Activated CD4-positive, alpha-beta T cell treated with anti-CD3 and anti-CD28 coated beads for 36 hours (primary cell): ENCODE data around the gene TIMM29. TPM values are rescaled to one million over a fixed set of nuclear protein-coding genes. Genes with fewer than 3 reads are reported as not detected.
"Not testable (repeated sequence)": the region's sequence is repeated elsewhere in the genome, so short reads cannot be mapped to it uniquely, and the experiment has no call there.

Experiments
- ATAC-seq: fragments of 200-7000 bp; cut with Tn5 transposase; one replicate; pipeline ENCODE4 v1.10.0; 2021; ENCODE audit warnings: mild to moderate bottlenecking, moderate library complexity
- CTCF ChIA-PET: fragments of 350-600 bp; sonication (Branson Sonifier 250); formaldehyde crosslinking; loops from one replicate; lab custom pipeline; 2021; ENCODE audit warnings: antibody characterized with exemption; lab: Charles Lee
- POLR2A ChIA-PET: fragments of 350-600 bp; sonication (Branson Sonifier 250); formaldehyde crosslinking; loops from one replicate; lab custom pipeline; 2021; ENCODE audit warnings: antibody characterized with exemption, inconsistent platforms; lab: Charles Lee
- DNase-seq: peaks from one replicate; pipeline ENCODE4 v3.0.0-alpha.2; 2020
- H3K27ac Mint-ChIP-seq: one replicate; pipeline ENCODE4 v1.8.0; 2021; ENCODE audit warnings: mixed read lengths
- H3K27me3 Mint-ChIP-seq: one replicate; pipeline ENCODE4 v1.8.0; 2021; ENCODE audit warnings: mixed read lengths
- H3K36me3 Mint-ChIP-seq: one replicate; pipeline ENCODE4 v1.8.0; 2021; ENCODE audit warnings: low read depth, mixed read lengths
- H3K4me1 Mint-ChIP-seq: one replicate; pipeline ENCODE4 v1.8.0; 2021; ENCODE audit warnings: mixed read lengths
- H3K4me3 Mint-ChIP-seq: one replicate; pipeline ENCODE4 v1.8.0; 2021; ENCODE audit warnings: mild to moderate bottlenecking, moderate library complexity, mixed read lengths
- H3K9me3 Mint-ChIP-seq: one replicate; pipeline ENCODE4 v1.8.0; 2021; ENCODE audit warnings: low read depth, mixed read lengths
- intact Hi-C, 2 experiments: fragments of 100-400 bp; cut with DNase I in 1 of 2; cut with micrococcal nuclease in 1 of 2; formaldehyde crosslinking; loops; one replicate each; pipeline versions ENCODE4 v1.14.2 to v1.15.1; 2022 to 2024; cut with DNase I, micrococcal nuclease
- total RNA-seq, 2 experiments: library from RNA; stranded (reverse); gene quantifications; one replicate each; pipeline ENCODE4 v1.2.3, GENCODE V29; 2021

Gene TIMM29
- total RNA-seq, 2 experiments from 2014 or later: 8.6 to 15.5 TPM

DNA sequence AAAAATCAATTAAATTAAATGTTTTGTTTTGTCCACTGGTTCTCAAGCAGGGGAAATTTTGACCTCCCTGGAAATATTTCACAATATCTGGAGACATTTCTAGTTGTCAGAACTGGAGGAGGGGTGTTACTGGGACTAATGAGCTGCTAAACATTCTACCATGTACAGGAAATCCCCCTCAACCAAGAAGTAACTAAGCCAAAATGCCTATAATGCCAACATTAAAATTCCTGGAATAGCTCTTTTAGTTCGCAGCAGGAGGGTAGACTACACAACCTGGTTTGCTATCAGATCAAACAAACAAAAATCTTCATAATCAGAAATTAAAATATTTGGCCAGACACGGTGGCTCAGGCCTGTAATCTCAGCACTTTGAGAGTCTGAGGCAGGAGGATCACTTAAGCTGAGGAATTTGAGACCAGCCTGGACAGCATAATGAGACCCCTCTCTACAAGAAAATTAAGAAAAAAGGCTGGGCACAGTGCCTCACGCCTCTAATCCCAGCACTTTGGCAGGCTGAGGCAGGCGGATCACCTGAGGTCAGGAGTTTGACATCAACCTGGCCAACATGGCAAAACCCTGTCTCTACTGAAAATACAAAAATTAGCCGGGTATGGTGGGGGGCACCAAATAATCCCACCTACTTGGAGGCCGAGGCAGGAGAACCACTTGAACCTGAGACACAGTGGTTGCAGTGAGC, 18.5 kb downstream of the TIMM29 start:
- no peaks in the 10 kb centered on the region for H3K27me3 Mint-ChIP-seq
- DNase-seq (no peak), ATAC-seq (no peak)
- ChIA-PET POLR2A (no interaction called here), CTCF (interaction anchor here (0.8 to 0.9 kb wide), 2 partner anchors 20 to 201 kb away, joined by 3 read pairs; no protein-coding TSS in a partner anchor)
- H3K9me3 Mint-ChIP-seq: no peaks in the 10 kb centered on the region
- no peak overlapping the region for H3K27ac Mint-ChIP-seq
- H3K36me3 Mint-ChIP-seq: no peaks in the 10 kb centered on the region
- H3K4me3 Mint-ChIP-seq: no peak overlapping the region
- intact Hi-C loops: no loop called here
- H3K4me1 Mint-ChIP-seq: peaks cover 6% of the 10 kb centered on the region

DNA sequence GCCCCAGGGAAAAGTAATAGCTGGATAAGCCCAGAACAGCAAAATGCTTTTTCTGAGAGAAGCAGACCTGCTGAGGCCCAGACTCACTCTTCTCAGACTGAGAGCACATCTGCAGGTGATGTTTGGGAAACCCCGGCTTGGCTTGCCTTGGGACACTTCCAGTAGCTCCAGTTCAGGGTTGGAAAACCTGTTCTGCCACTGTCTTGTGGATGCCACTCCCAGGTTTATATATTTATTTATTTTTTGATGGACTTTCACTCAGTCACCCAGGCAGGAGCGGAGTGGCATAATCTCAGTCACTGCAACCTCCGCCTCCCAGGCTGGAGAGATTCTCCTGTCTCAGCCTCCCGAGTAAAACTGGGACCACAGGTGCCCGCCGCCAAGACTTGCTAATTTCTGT, 24.2 kb downstream of the TIMM29 start:
- Mint-ChIP-seq H3K9me3 (no peaks in the 10 kb centered on the region), H3K4me1 (peaks cover 5% of the 10 kb centered on the region), H3K36me3 (no peaks in the 10 kb centered on the region), H3K4me3 (no peak overlapping the region), H3K27me3 (no peaks in the 10 kb centered on the region), H3K27ac (no peak overlapping the region)
- DNase-seq (no peak), ATAC-seq (no peak)
- CTCF ChIA-PET: interaction anchor here (0.7 to 2.9 kb wide), 3 partner anchors 10 to 11 kb away, joined by 4 to 15 read pairs (median 4); no protein-coding TSS in a partner anchor
- intact Hi-C loops: no loop called here
- POLR2A ChIA-PET: no interaction called here

DNA sequence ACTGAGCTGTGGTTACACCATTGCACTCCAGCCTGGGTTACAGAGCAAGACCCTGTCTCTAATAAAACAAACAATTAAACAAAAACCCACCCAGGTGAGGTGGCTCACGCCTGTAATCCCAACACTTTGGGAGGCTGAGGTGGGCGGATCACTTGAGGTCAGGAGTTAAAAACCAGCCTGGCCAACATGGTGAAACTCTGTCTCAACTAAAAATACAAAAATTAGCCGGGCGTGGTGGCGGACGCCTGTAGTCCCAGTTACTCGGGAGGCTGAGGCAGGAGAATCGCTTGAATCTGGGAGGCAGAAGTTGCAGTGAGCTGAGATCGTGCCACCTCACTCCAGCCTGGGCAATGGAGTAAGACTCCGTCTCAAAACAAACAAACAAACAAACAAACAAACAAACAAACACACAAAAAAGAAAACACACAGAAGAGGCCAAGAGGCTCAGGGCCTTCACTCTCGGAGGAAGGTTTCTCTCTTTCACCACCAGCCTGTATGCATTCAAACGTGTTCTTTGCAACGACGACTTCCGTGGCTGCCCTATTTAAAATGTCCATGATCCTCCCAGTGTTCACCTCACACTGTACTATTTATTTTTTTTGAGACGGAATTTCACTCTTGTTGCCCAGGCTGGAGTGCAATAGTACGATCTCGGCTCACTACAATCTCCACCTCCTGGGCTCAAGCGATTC, 30.8 kb downstream of the TIMM29 start:
- Mint-ChIP-seq H3K27ac (peak overlapping the region; percentile 90), H3K4me3 (peak overlapping the region; percentile 82), H3K4me1 (peaks cover 31% of the 10 kb centered on the region)
- POLR2A ChIA-PET, intact Hi-C loops, ATAC-seq, DNase-seq, H3K27me3 Mint-ChIP-seq, H3K36me3 Mint-ChIP-seq, H3K9me3 Mint-ChIP-seq: not testable (repeated sequence)
- CTCF ChIA-PET: interaction anchor here (0.6 to 3.9 kb wide), 4 partner anchors 15 to 600 kb away, joined by 3 to 24 read pairs (median 3); partner anchors contain the start of gene ELOF1

DNA sequence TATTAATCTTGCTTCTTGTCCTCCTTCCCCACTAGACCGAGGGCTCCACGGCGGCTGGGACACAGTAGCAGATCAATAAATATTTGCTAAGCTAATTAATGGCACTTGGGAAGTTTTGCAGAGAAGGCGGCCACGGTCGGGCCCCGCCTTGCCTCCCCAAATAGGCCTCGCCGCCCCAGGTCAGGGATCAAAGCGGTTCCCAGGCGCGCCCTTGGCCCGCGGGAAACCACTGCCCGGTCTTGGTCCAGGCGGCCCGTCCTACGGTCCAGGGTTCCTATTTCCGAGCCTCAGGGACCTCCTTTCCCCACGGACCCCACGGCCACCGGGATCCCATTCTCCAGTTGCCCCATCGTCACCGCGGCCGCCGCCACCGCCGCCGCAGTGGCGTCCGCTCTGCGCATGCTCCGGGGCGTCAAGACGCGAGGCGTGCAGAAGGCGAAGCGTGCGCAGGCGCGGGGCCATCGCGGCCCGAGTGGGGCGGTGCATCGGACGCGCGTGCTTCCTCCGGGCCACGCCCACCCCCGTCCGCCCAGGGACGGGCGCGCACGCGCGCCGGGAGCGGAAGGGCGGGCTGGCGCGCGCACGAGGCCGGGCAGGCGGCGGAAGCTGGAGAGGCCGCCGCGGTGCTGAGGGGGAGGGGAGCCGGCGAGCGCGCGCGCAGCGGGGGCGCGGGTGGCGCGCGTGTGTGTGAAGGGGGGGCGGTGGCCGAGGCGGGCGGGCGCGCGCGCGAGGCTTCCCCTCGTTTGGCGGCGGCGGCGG, 31.9 kb downstream of the TIMM29 start, which contains the start of gene SMARCA4:
Gene SMARCA4, plus strand, starts transcription at position 717 of the 759 bp plus-strand sequence. CDS start 23,122 bp downstream, outside the sequence.
- POLR2A ChIA-PET: interaction anchor here (0.6 kb wide), 1 partner anchor 24 kb away, joined by 6 read pairs; no protein-coding TSS in a partner anchor
- peak within 1 kb of the TSS; percentile 89 for H3K4me3 Mint-ChIP-seq

DNA sequence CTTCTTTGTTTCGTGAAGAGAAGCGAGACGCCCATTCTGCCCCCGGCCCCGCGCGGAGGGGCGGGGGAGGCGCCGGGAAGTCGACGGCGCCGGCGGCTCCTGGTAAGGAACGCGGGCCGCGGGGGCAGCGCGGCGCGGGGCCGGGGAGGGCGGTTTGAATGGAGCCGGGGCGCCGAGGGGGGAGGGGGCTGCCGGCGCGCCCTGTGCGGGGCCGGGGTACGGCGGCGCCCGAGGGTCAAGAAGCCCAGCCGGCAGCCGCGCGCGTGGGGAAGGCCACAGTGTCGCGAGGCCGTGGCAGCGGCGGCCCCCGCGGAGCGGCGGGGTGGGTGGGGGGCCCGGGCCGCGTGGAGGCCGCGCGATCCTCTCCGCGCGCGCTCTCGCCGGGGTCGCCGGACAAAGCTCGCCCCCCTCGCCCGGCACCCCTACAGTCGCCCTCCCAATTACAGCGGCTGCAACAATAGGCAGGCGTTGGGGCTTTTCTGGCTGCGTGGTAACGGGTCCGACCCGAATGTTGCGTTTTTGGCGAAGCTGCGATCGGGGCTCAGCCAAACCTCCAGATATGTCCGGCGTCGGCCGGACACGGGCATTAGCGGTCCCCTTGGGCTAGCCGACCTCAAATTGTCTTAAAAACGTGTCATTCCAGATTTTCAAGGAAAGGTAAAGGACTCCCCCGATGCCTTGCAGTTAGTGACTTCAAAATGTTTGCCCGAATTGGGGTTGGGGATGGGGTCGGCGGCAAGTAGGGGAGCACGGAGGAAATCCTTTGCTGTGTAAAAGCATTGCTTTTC, 32.7 kb downstream of the TIMM29 start:
- ATAC-seq (peak; percentile 15), DNase-seq (no peak)
- H3K9me3 Mint-ChIP-seq: no peaks in the 10 kb centered on the region
- peaks cover 41% of the 10 kb centered on the region for H3K4me1 Mint-ChIP-seq
- no peaks in the 10 kb centered on the region for H3K27me3 Mint-ChIP-seq
- POLR2A ChIA-PET: no interaction called here
- CTCF ChIA-PET: interaction anchor here (0.7 to 2.7 kb wide), 3 partner anchors 19 to 475 kb away, joined by 3 to 11 read pairs (median 4); no protein-coding TSS in a partner anchor
- intact Hi-C loops: loop anchor here (1.0 to 10.0 kb wide), 9 partner anchors 82 to 1831 kb away; partner anchors contain the start of genes CDKN2D (in 2 of the 2), DNMT1 (in 1 of the 2), JUNB (in 1 of the 2) and SWSAP1 (in 1 of the 2)
- peaks cover 11% of the 10 kb centered on the region for H3K36me3 Mint-ChIP-seq
- peak overlapping the region; percentile 89 for H3K4me3 Mint-ChIP-seq
- peak overlapping the region; percentile 88 for H3K27ac Mint-ChIP-seq

More for the DNA sequence above, 31.9 kb downstream of the TIMM29 start, which contains the start of gene SMARCA4:
- DNase-seq (peak; percentile 99), ATAC-seq (peak; percentile 76)
- Mint-ChIP-seq H3K4me1 (peaks cover 38% of the 10 kb centered on the region), H3K36me3 (peaks cover 10% of the 10 kb centered on the region), H3K27ac (peak within 1 kb of the TSS; percentile 90), H3K9me3 (no peaks in the 10 kb centered on the region), H3K27me3 (no peaks in the 10 kb centered on the region)
- CTCF ChIA-PET: interaction anchor here (0.8 to 3.9 kb wide), 3 partner anchors 16 to 476 kb away, joined by 3 to 24 read pairs (median 4); no protein-coding TSS in a partner anchor
- intact Hi-C loops: loop anchor here (1.0 to 10.0 kb wide), 20 partner anchors 32 to 1832 kb away; partner anchors contain the start of genes CDKN2D (in 2 of the 2), CARM1 (in 1 of the 2), DNMT1 (in 1 of the 2) and ELOF1 (in 1 of the 2)

DNA sequence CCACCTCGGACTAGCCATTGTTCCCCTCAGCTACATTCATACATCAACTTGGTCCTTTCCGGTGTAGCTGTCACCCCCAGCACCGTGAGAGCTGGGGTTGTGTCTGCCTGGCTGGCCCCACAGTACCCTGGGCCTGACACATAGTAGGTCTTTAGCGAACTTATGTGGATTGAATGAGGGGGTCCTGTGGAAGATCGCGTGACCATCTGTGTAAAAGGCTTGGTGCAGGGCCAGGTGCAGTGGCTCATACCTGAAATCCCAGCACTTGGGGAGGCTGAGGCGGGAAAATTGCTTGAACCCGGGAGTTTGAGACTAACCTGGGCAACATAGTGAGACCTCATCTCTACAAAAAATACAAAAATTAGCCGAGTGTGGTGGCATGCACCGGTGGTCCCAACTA, 34.3 kb downstream of the TIMM29 start:
- no peak for DNase-seq
- ATAC-seq: no peak
- H3K9me3 Mint-ChIP-seq: no peaks in the 10 kb centered on the region
- H3K4me3 Mint-ChIP-seq: peak overlapping the region; percentile 89
- H3K27ac Mint-ChIP-seq: peak overlapping the region; percentile 34
- no peaks in the 10 kb centered on the region for H3K27me3 Mint-ChIP-seq
- H3K36me3 Mint-ChIP-seq: peaks cover 11% of the 10 kb centered on the region
- H3K4me1 Mint-ChIP-seq: peaks cover 44% of the 10 kb centered on the region
- ChIA-PET CTCF (interaction anchor here (0.6 to 2.7 kb wide), 7 partner anchors 9 to 241 kb away, joined by 3 to 11 read pairs (median 4); no protein-coding TSS in a partner anchor), POLR2A (interaction anchor here (0.6 to 0.7 kb wide), 4 partner anchors 128 to 397 kb away, joined by 3 to 9 read pairs (median 4); partner anchors contain the start of gene KRI1)
- intact Hi-C loops: loop anchor here (1.0 to 10.0 kb wide), 5 partner anchors 21 to 1829 kb away; partner anchors contain the start of genes DNMT1 (in 1 of the 2), JUNB (in 1 of the 2) and ZNF627 (in 1 of the 2)

DNA sequence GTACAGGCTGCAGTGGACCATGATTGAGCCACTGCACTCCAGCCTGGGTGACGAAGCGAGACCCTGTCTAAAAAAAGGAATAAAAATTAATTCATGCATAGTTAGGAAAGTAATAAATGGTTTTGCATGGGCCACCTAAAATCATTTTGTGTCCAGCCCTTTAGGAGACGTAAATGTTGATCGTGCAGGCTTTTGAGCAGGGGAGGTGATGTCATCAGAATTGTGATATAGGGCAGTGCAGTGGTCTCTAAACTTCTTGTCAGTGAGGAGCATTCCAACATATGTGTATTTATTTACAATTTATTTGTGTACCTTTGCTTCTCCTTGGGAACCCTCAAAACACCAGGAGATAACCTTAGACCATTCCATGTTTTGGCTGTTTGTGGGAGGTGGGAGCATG, 35.3 kb downstream of the TIMM29 start:
- Mint-ChIP-seq H3K4me3 (peak overlapping the region; percentile 89), H3K27ac (peak overlapping the region; percentile 55), H3K36me3 (peaks cover 11% of the 10 kb centered on the region), H3K9me3 (no peaks in the 10 kb centered on the region), H3K4me1 (peaks cover 53% of the 10 kb centered on the region), H3K27me3 (no peaks in the 10 kb centered on the region)
- CTCF ChIA-PET: interaction anchor here (0.6 to 2.7 kb wide), 5 partner anchors 11 to 159 kb away, joined by 3 to 11 read pairs (median 3); no protein-coding TSS in a partner anchor
- POLR2A ChIA-PET: no interaction called here
- DNase-seq (no peak), ATAC-seq (no peak)
- intact Hi-C loops: loop anchor here (1.0 to 10.0 kb wide), 5 partner anchors 22 to 1828 kb away; partner anchors contain the start of genes DNMT1 (in 1 of the 2), JUNB (in 1 of the 2) and ZNF627 (in 1 of the 2)

DNA sequence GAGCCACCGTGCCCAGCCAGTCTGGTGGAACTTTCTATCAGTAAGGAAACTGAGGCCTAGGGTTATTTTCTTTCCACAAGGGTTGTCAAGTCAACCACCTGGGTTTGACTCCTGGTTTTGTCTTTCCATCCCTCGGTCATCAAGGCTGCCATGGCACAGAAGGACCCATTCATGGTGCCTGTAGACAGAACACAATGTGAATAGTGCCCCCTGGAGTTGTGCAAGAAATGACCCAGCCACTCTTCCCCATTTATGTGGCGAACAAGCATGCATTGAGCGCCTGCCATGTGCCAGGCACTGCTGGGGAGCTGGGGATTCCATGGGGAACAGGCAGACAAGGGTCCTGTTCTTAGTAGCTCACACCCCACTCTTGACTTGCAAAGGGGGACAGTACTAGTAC, 36.3 kb downstream of the TIMM29 start:
- H3K36me3 Mint-ChIP-seq: peaks cover 11% of the 10 kb centered on the region
- H3K4me3 Mint-ChIP-seq: no peak overlapping the region
- no peaks in the 10 kb centered on the region for H3K9me3 Mint-ChIP-seq
- intact Hi-C loops: loop anchor here (5.0 to 10.0 kb wide), 4 partner anchors 127 to 1827 kb away; partner anchors contain the start of genes DNMT1 (in 1 of the 2), JUNB (in 1 of the 2) and ZNF627 (in 1 of the 2)
- CTCF ChIA-PET: interaction anchor here (0.8 to 2.8 kb wide), 2 partner anchors 14 to 23 kb away, joined by 3 to 12 read pairs; no protein-coding TSS in a partner anchor
- DNase-seq: no peak
- no peak for ATAC-seq
- H3K27ac Mint-ChIP-seq: no peak overlapping the region
- POLR2A ChIA-PET: no interaction called here
- no peaks in the 10 kb centered on the region for H3K27me3 Mint-ChIP-seq
- H3K4me1 Mint-ChIP-seq: peaks cover 53% of the 10 kb centered on the region

DNA sequence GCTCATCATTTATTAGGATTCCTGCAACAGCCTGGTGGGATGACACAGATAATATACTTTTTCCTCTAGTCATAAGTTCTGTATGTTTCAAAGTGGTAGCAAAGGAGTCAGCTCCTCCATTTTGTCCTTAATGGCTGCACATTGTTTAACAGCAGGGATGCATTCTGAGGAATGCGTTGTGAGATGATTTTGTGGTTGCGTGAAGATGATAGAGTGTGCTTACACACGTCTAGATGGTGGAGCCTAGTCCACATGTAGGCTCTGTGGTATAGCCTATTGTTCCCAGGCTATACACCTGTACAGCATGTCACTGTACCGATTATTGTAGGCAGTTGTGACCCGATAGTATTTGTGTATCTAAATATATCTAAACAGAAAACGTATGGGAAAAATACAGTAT, 36.8 kb downstream of the TIMM29 start:
- ChIA-PET POLR2A (no interaction called here), CTCF (interaction anchor here (0.8 to 2.8 kb wide), 2 partner anchors 14 to 23 kb away, joined by 3 to 12 read pairs; no protein-coding TSS in a partner anchor)
- no peak overlapping the region for H3K27ac Mint-ChIP-seq
- H3K4me3 Mint-ChIP-seq: no peak overlapping the region
- ATAC-seq: no peak
- intact Hi-C loops: loop anchor here in 1 of 2 experiments (10.0 kb wide), 1 partner anchor 629 kb away; the partner anchor contains the start of gene ZNF627
- H3K9me3 Mint-ChIP-seq: no peaks in the 10 kb centered on the region
- H3K36me3 Mint-ChIP-seq: peaks cover 11% of the 10 kb centered on the region
- H3K4me1 Mint-ChIP-seq: peaks cover 53% of the 10 kb centered on the region
- DNase-seq: no peak
- H3K27me3 Mint-ChIP-seq: no peaks in the 10 kb centered on the region
